Right lobe of liver (tissue), 6 donors: ENCODE data around the gene SPCS2. TPM values are rescaled to one million over a fixed set of nuclear protein-coding genes. Genes with fewer than 3 reads are reported as not detected.

ENCODE experiments used
- ATAC-seq, 4 donors: fragments of 200-7000 bp; cut with Tn5 transposase; one replicate each; pipeline ENCODE4 v1.9.1; 2020; ENCODE audit warnings: mild to moderate bottlenecking in 4 of 4, moderate library complexity in 4 of 4
- DNase-seq, 3 donors: peaks; one replicate each; pipeline ENCODE4 v3.0.0-alpha.2; 2020
- H3K27ac ChIP-seq, 3 donors: fragments of 200-600 bp; one replicate each; pipeline ENCODE4 v1.8.0; 2022
- H3K27me3 ChIP-seq, 2 donors: fragments of 200-600 bp; one replicate each; pipeline ENCODE4 v1.8.0; 2022
- H3K36me3 ChIP-seq, 4 donors: fragments of 200-600 bp; sonication (generic) in 1 of 4; one replicate each; pipeline versions ENCODE4 v1.5.1 to v1.8.0; 2017 to 2022; ENCODE audit warnings: control low read depth in 1 of 4
- H3K4me1 ChIP-seq, 4 donors: fragments of 200-600 bp; sonication (generic) in 1 of 4; one replicate each; pipeline versions ENCODE4 v1.5.1 to v1.8.0; 2017 to 2022; ENCODE audit warnings: control low read depth in 1 of 4
- H3K4me3 ChIP-seq, 3 donors: fragments of 200-600 bp; one replicate each; pipeline ENCODE4 v1.8.0; 2022
- H3K9me3 ChIP-seq, 4 donors: fragments of 200-600 bp; sonication (generic) in 1 of 4; one replicate each; pipeline versions ENCODE4 v1.5.1 to v1.8.0; 2017 to 2022; ENCODE audit warnings: control low read depth in 1 of 4
- CTCF ChIP-seq, 4 donors: fragments of 200-600 bp in 3 of 4; fragments of 450-650 bp in 1 of 4; IDR thresholded peaks; one replicate each; pipeline versions ENCODE4 v1.5.1 to v1.8.0; 2016 to 2022; ENCODE audit warnings: antibody characterized with exemption in 4 of 4, mild to moderate bottlenecking in 2 of 4
- POLR2A ChIP-seq: fragments of 450-650 bp; IDR thresholded peaks from one replicate; pipeline ENCODE4 v1.6.1; 2017; ENCODE audit warnings: antibody characterized with exemption, mild to moderate bottlenecking
- WGBS: methylation state at CpG from one replicate; pipeline ENCODE4 v1.1.6; 2018; ENCODE audit warnings: low coverage, low lambda C conversion rate; ENCODE audit not compliant: insufficient coverage; ENCODE audit errors: missing lambda C conversion rate; 5-methylcytosine and 5-hydroxymethylcytosine counted together
- intact Hi-C, 2 donors: fragments of 100-400 bp; cut with DNase I; formaldehyde crosslinking; loops; one replicate each; pipeline versions ENCODE4 v1.11.2 to v1.14.1; 2022
- long read RNA-seq: library from polyadenylated mRNA; unstranded; transcript quantifications from one replicate; pipeline ENCODE4 v2.0.0, GENCODE V29; 2019
- total RNA-seq, 6 experiments: library from RNA; depleted of rRNA in 2 of 6; stranded (reverse); fragments of >200 nt in 2 of 6; fragmentation: NEBNext Ultra II Directional in 3 of 6; extraction: Animal tissue kit (Norgen Biotek cat#: 25700) in 3 of 6; gene quantifications; one replicate each; pipeline versions ENCODE4 v1.1.0 to v1.2.4, GENCODE V29; 2016 to 2023
- donor health status: DM: no; HTN: yes; CAD: no.
- donor health status: DM: no; HTN: no; CAD: no.
- donor health status: DM: no; HTN: no; CAD: no.
- donor health status: DM: no; HTN: yes; CAD: no.
- donor health status: DM: no; HTN: yes; CAD: no.

SPCS2 gene
- 100 to 1,000 TPM in 5 of 6 experiments, 10 to 100 TPM in 1; 50.8 to 258 (median 107) TPM for total RNA-seq
- long read RNA-seq, partial matches to known transcripts: 0 of 1 reads
- long read RNA-seq, other reads (novel, unspliced or antisense): 1 of 1 reads

- H3K27ac ChIP-seq: peak within 1 kb of the TSS; percentile 74 to 83 (median 78)
- under 1% methylated on average over 29 of the region's 67 CpGs for WGBS
- TF ChIP-seq POLR2A: peak; percentile 71
- no peak for TF ChIP-seq CTCF (IDR thresholded peaks at IDR 0.05)
- H3K4me3 ChIP-seq: peak within 1 kb of the TSS; percentile 70 to 96 (median 95)
- H3K27me3 ChIP-seq: no peaks in the 10 kb centered on the region
- intact Hi-C loops: no loop called here
- DNase-seq: peak; percentile 99 to 100 (median 99)
- no peaks in the 10 kb centered on the region for H3K9me3 ChIP-seq
- no peaks in the 10 kb centered on the region for H3K36me3 ChIP-seq
- peaks cover 0 to 22% (median 6%) of the 10 kb centered on the region in 4 donors for H3K4me1 ChIP-seq
- peak; percentile 99 for ATAC-seq
These were observed at the start of gene SPCS2, which contains the start of gene XRRA1 for GRCh38 chr11:74948898-74949752. Gene SPCS2 (plus strand): TSS chr11:74949266. CDS start chr11:74949286, 20 bp downstream. Gene XRRA1 (minus strand): TSS chr11:74949091. CDS start chr11:74940878, 8,213 bp downstream.

- no peaks in the 10 kb centered on the region for H3K27me3 ChIP-seq
- TF ChIP-seq CTCF (IDR thresholded peaks at IDR 0.05) (no peak), POLR2A (no peak)
- no peak overlapping the region for H3K4me3 ChIP-seq
- no peak overlapping the region for H3K27ac ChIP-seq
- peaks cover 0 to 3% (median 0%) of the 10 kb centered on the region in 4 donors for H3K36me3 ChIP-seq
- DNase-seq (no peak), ATAC-seq (no peak)
- WGBS: 91% methylated on average over 3 of the region's 4 CpGs
- H3K9me3 ChIP-seq: peaks cover 0 to 7% (median 4%) of the 10 kb centered on the region in 4 donors
- intact Hi-C loops: no loop called here
- H3K4me1 ChIP-seq: no peaks in the 10 kb centered on the region
These were observed 46.7 kb upstream of the SPCS2 start for GRCh38 chr11:74902342-74902741.

GRCh38 chr11:74905326-74905725 is 43.7 kb upstream of the SPCS2 start:
- Histone ChIP-seq H3K36me3 (peaks cover 0 to 3% (median 0%) of the 10 kb centered on the region in 4 donors), H3K9me3 (peaks cover 0 to 5% (median 0%) of the 10 kb centered on the region in 4 donors), H3K27ac (no peak overlapping the region), H3K4me1 (no peaks in the 10 kb centered on the region), H3K27me3 (no peaks in the 10 kb centered on the region), H3K4me3 (no peak overlapping the region)
- TF ChIP-seq CTCF (IDR thresholded peaks at IDR 0.05) (no peak), POLR2A (no peak)
- intact Hi-C loops: no loop called here
- DNase-seq (no peak), ATAC-seq (peak in 3 of 4 donors; percentile 36 to 54 (median 39))
- 49% methylated on average over 3 of the region's 3 CpGs for WGBS

GRCh38 chr11:74909385-74909784 is 39.7 kb upstream of the SPCS2 start:
- H3K4me3 ChIP-seq: no peak overlapping the region
- TF ChIP-seq CTCF (IDR thresholded peaks at IDR 0.05) (no peak), POLR2A (no peak)
- no peak overlapping the region for H3K27ac ChIP-seq
- peaks cover 0 to 12% (median 0%) of the 10 kb centered on the region in 4 donors for H3K36me3 ChIP-seq
- H3K4me1 ChIP-seq: no peaks in the 10 kb centered on the region
- intact Hi-C loops: no loop called here
- no peaks in the 10 kb centered on the region for H3K9me3 ChIP-seq
- 75% methylated on average over 4 of the region's 4 CpGs for WGBS
- ATAC-seq: no peak
- H3K27me3 ChIP-seq: no peaks in the 10 kb centered on the region
- no peak for DNase-seq
